HG03521 (cell line): ENCODE data around the gene DTNA.

Source experiments
- ATAC-seq: cut with Tn5 transposase; IDR thresholded peaks from one replicate; pipeline ENCODE4 v1.9.1; 2021; ENCODE audit warnings: mild to moderate bottlenecking, moderate library complexity; ENCODE audit not compliant: unreplicated experiment

DTNA gene

DNA sequence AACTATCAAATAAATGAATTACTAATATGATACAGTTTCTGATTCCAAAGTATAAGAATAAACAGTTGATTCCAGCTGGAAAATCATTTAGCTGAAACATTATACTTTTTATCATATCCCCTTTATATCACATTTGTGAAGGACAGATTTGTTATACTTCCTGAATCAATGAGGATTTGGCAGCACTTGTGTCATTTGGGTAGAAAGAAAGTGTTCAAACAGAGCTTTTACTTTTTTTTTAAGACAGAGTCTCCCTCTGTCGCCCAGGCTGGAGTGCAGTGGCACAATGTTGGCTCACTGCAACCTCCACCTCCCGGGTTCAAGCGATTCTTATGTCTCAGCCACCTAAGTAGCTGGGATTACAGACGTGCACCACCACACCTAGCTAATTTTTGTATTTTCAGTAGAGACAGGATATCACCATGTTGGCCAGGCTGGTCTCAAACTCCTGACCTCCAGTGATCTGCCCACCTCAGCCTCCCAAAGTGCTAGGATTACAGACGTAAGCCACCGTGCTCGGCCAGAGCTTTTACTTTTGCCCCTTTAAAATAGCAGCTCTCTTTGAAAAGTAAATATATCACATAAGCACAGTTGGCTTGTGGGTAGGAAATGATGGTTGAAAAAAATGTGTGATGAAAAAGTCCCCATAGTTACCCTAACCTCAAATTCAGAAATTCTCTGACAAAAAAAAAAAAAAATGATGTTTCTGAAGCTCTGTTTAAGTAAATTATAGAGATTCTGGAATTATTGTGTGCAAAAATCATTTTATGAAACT lies 95.2 kb downstream of the DTNA start:
- no peak for ATAC-seq

GRCh38 chr18:34805878-34806351 lies 95.8 kb downstream of the DTNA start:
- no peak for ATAC-seq

DNA sequence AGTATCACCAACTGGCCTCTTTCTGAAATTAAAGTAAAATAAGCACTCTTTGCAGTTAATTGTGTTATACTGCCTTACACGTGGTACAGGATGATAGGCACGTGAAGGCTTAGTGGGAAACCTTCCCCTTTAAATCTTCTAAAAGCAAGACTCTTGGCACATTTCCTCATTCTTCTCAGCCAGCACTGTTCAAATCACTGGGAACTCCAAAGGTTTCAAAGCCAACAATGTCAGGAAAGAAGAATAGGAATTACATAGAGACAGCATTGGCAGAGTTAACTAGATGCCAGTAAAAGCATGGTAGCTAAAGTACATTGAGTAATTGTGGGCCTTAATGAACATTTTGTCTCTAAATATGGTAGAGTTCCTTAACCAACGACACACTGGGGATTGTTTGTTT lies 96.4 kb downstream of the DTNA start:
- ATAC-seq: no peak

GRCh38 chr18:34807106-34807796 lies 97.2 kb downstream of the DTNA start:
- ATAC-seq: no peak

DNA sequence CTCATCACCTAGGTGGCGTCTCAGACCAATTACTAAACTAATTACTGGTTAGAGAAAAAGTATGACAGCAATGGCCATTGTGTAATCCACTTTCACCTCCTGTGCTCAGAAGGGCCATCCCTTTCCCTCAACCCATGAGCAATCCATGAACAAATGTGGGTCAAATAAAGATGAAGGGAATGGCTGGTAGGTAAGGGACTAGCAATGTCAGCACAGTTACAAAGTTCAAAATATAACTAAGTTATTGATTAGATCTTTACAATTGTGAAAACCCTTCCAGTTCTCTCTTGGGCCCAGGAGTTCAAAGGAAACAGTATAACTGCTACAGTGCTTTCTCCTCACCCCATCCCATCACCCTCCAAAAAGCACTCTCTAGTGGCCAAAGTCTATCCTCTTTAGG lies 98.3 kb downstream of the DTNA start:
- no peak for ATAC-seq

DNA sequence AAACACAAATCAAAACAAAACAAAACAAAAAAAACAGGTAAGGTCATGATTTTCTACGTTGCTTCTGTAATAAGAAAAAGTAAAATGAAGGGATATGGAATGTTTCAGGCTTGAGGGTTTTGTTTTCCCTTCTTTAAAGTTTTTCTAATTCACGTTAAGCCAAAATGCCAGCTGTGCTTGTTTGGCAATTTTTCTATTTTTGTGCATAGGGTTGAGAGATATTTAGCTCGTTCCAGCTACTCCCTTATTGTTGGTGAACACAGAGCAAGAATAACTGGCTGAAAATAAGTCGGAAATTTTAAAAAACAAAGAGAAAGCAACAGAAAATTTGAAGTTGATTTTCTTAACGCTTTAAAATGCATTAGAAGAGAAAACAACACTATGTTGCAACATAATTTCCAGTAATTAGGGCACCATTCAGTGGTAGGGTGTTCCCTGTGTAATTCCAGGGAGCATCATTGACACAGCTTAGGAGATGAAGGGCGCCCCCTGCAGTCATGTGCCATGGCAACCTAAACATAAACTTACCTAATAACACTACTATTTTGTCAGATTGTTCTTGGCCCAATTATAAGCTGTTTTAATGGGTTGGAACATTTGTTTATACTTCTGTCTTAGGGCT lies 99.5 kb downstream of the DTNA start:
- ATAC-seq: no peak

- no peak for ATAC-seq
These were observed 106.1 kb downstream of the DTNA start for GRCh38 chr18:34816183-34816582.

GRCh38 chr18:34817636-34818035 lies 107.5 kb downstream of the DTNA start:
- no peak for ATAC-seq

DNA sequence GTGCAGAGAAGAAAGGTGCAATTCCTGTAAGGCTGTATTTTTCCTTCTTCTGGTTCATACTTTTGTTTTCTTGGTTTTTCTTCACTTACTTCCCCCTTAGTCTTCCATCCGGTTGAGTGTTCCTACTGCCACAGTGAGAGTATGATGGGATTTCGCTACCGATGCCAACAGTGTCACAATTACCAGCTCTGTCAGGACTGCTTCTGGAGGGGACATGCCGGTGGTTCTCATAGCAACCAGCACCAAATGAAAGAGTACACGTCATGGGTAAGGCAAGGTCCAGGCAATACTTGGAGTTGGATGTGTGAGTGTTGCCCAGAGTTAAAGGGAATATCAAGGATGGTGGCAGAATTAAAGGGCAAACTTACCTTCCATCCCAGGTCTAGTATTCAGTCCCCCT lies 108.0 kb downstream of the DTNA start:
- ATAC-seq: no peak

DNA sequence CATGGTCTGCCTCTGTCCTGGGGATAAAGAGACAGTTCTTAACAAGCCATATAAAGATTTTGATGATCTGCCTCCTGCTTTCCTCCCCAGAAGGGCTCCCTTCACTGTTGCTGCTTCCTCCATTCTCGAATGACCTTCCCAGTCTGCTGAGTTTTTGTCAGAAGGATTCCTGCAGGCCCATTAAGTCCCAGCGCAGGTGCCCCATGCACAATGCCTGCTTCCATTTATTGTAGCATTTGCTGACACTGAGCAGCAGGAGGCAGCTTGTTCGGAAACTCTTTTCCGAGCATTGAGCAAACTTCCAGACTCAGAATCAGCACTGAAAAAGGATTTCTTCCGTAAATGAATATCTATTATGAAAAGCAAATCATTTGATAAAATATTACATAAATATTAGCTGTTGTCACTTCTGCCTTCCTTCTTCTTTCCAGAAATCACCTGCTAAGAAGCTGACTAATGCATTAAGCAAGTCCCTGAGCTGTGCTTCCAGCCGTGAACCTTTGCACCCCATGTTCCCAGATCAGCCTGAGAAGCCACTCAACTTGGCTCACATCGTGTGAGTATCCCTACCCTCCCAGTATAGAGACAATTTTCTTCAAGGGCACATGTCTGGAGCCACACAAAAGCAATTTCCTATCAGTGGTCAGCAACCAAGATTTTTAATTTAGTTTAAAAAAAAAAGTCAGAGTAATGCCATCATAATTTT lies 110.4 kb downstream of the DTNA start:
- no peak for ATAC-seq

- no peak for ATAC-seq
These were observed 111.6 kb downstream of the DTNA start for GRCh38 chr18:34821669-34822210.

- ATAC-seq: no peak
These were observed 118.0 kb downstream of the DTNA start for GRCh38 chr18:34828093-34828492.

DNA sequence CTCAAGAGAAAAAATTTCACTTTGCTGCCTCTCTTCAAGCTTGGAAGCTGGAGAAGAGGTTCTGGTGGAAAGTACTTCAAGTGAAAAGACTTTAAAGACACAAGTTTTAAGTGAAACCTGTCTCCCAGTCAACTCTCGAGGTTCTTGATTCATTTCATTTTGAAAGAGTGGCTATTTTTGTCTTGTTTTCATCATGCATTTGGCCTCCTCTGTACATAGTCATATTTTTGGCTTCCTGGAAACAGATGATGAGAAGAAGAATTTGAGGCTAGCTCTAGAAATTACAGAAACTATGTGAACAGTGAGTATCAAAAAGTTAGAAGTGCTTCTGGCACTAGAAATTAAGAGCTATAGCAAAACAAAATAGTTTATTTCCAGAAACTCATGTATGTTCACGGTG lies 124.8 kb downstream of the DTNA start:
- no peak for ATAC-seq

GRCh38 chr18:34835466-34835865 lies 125.4 kb downstream of the DTNA start:
- ATAC-seq: no peak

- no peak for ATAC-seq
These were observed 127.7 kb downstream of the DTNA start for GRCh38 chr18:34837769-34838272.

DNA sequence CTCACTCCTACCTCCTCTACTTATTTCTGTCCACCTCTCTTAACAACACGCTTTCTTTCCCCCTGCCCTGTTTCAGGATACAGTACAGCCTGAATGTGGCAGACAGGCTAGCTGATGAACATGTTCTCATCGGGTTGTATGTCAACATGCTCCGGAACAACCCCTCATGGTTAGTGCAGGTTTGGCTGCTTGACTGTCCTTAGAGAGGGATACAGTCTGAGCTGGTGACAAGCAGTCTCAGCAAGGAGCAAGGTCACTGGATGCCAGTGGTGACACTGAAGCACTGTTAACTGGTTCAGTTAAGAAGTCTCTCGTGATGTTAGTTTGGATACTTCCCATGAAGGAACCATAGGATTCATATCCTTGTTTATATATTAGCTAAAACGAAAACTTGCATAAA lies 128.6 kb downstream of the DTNA start:
- no peak for ATAC-seq

GRCh38 chr18:34840256-34840826 lies 130.2 kb downstream of the DTNA start:
- ATAC-seq: no peak

DNA sequence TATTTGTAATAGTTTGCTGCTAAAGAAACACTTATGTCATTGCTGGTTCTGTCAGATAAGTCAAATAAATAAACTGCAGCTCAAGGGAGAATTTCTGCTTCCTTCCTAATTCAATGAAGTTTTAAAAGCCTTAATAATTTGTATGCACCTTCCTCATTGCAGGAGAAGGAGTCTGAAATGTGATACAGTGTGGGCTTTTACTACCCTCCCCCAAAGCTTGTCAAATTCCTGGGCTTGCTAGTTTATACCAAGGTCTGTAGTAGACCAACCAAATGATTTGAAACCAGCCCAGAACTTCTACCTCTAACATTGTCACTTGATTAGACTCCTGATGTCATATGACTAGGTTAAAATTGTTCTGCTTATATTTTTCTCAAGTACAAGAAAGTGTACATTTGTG lies 131.8 kb downstream of the DTNA start:
- no peak for ATAC-seq

DNA sequence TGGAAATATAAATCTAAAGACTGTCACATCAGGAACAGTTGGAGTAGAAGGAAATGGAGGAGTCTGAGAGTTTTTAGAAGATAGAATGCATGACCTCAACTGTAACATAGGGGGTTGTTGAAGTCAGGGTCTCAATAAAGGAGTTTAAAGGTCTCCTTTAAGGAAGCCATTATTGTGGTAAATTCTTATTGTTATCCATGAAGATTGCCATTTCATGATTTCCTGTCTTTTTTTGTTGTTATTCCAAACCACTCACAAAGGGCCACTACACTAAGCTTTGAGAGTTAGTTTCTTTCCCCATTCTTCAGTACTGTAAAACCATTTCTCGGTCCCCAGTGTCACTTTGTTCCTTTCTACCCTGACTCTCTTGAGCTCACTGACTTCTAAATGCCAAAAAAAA lies 134.0 kb downstream of the DTNA start:
- ATAC-seq: no peak

DNA sequence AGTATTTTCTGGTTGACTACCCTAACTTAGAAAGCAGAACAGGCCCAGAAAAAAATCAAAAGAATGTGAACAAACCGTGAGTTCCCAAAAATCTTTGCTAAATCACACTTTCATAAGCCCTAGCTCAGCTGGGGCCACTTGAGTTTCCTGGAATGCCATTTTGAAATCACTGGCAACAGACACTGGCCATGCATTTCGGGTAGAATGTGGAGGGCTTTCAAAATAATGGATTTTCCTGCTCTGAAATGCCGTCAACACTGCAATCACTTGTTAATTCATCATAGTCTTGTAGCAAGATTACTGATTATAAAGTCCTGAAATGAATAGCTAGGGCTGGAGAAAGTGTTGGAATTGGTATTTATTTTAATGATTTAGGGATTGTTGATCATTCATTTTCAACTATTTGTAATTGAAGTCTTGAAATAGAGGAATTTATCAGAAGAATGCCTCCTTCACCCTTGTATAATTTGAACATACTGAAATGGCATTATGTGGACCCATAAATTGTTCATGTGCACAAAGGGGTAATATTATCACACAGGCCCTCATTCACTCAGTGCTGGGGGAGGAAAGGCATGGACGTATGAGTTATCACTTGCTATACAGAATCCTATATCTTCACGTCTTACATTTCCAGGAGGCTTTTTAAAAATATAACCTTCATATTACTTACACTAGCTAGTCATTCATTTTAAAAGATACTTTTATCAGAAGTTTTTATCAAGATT lies 134.8 kb downstream of the DTNA start:
- ATAC-seq: no peak
